NCI-H2196 treated with DMSO at 0.1 percent for 48 hours (cell line): ENCODE data around the gene LRRC7.
"Not testable (repeated sequence)": the region's sequence is repeated elsewhere in the genome, so short reads cannot be mapped to it uniquely, and the experiment has no call there.

ENCODE experiments used
- DNase-seq: peaks from one replicate; lab custom pipeline; 2025; ENCODE audit not compliant: unreplicated experiment; lab: John Stamatoyannopoulos, UW

The LRRC7 gene

DNA sequence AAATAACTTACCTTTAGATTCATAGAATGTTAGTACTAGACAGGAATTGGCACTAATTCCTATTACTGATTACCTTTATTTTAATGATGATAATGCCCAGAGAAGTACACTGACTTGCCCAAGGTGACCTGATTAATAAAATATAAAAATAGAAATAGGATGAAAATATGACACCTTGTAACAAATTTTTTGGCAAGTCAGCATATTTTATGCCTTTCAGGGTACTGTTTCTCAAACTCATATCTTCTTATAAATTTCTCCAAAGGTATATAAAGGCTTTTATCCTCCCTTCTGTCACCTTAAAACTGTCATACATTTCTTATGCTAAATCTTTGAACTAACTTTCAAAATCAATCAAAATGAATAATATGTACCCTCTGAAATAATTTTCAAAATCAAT lies 466.2 kb downstream of the LRRC7 start:
- no peak for DNase-seq

GRCh38 chr1:70034403-70034802 lies 466.7 kb downstream of the LRRC7 start:
- DNase-seq: peak; percentile 68

GRCh38 chr1:70038025-70038424 lies 470.3 kb downstream of the LRRC7 start:
- DNase-seq: no peak

DNA sequence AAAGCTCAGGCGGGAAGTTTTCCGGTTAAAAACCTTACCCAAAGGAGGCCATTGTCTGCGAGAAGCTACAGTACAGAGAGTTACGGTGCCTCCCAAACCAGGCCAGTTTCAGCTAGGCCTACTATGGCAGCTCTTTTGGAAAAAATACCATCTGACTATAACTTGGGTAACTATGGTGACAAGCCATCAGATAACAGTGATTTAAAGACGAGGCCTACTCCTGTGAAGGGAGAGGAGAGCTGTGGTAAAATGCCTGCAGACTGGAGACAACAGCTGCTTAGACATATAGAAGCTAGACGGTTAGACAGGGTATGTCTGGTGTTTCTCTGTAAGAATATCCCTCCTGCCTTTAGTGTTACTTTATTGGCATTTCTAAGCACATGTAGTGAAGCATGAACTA lies 471.8 kb downstream of the LRRC7 start:
- DNase-seq: no peak

DNA sequence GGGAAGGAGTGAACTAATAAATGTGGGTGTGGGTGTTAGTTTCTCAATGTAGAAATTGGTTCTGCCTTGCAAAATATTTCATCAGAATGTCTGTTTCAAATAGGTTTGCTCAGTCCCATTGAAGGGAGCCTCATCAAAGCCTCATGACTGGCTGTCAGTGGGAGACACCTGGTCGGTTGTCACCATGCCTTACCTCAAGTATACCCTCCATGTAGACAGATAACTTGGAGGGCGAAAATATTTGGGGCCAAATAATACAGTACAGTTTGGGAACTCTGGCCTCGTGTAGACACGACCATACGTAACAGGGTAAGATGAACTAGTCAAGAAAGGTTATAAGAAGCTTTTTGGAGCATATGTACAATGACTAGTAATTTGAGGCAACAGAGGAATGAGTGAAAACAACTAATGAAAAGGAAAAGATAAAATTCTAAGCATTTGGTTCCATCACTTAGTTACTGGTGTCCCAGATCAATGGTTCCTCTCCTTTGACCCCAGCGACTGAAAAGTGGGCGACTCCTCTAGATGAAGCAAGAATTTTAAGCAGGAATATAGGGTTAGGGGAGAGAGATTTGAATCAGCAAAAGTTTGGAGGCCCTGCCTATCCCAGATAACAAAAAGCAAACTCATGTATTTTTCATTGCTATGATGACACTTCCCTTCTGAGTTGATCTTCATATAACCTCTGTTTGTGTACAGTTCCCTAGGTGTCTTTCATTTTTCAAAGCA lies 473.8 kb downstream of the LRRC7 start:
- DNase-seq: no peak

GRCh38 chr1:70042090-70042731 lies 474.5 kb downstream of the LRRC7 start:
- DNase-seq: no peak

DNA sequence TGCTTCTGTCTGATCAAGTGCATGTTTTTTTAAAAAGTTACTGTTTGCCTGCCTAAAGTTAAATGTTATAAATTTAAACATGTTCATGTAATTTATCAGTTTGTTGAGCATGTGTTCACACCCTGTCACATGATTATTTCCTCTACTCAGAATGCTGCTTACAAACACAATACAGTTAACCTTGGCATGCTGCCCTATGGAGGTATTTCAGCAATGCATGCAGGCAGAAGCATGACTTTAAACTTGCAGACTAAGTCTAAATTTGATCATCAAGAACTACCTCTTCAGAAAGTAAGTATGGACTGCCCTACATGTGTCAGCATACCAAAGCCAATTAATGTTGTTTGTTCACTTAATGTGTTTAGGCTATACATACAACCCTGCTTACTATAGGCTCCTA lies 476.1 kb downstream of the LRRC7 start:
- DNase-seq: no peak

DNA sequence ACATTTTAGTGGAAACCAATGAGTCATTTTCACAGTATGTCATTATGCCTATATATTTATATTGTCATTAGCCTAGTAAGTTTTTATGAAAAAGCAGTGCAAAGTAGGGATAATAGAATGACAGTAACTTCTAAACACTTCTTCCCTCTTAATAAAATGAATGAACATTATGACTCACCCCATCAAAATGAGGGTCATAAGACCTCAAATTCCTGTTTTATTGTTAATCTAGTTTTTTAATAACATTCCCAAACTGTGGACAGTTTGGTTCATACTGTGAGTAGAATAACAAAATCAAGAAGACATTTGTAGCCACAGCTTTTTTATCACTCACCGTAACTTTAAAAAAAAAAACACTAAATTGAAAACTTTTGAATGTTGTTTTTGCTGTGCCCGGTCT lies 477.1 kb downstream of the LRRC7 start:
- no peak for DNase-seq

GRCh38 chr1:70045581-70045980 lies 477.9 kb downstream of the LRRC7 start:
- not testable (repeated sequence) for DNase-seq

DNA sequence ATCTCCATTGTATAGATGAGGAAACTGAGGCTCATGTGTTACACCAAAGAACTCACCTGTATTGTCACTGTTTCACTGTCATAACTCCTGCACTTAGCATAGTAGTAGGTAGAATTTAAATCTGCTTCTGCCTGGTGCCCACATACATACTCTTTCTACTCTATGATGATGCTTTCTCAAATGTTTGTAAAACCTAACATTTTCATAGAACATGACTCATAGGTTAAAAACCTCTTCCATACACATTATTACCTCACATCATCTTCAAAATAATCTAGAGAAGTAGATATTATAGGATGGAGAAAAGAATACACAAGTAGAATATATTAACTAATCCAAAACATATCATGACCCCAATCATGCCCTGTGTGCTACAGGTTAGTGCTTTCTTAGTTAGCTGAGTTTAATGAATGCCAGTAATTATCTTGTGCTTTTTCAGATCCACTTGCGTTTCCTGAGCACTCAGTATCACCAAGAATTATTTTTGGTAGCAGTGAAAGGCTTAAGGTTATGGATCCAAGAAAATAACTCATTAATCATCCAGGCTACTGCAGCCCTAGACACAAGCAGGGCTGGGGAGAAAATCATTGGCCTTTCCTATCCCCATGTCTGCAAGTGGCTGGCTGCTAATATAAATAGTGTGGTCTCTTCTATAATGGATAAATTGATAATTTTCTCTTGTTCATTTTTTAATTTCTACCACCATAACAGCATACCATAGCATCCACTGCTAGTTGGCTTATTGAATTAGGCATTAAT lies 480.8 kb downstream of the LRRC7 start:
- DNase-seq: no peak

DNA sequence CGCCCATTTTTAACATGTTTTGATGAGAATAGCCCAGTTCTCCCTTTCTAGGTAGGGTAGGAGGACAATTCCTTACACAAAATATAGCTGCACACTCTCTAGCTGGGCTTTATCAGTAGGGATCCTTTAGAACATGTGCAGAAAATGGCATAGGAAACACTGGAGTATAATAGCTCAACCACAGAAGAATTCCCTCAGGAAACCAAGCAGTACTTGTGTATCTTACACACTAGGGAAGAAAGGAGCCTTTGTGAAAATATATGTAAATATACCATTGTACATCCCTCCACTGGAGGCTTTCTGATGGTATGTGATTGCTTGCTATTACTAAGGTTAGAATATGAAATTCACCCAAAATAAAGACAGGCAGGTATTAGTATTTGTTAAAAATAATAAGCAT lies 484.2 kb downstream of the LRRC7 start:
- no peak for DNase-seq

GRCh38 chr1:70057500-70057899 lies 489.8 kb downstream of the LRRC7 start:
- no peak for DNase-seq

- no peak for DNase-seq
Observed at GRCh38 chr1:70061231-70061630, 493.5 kb downstream of the LRRC7 start.

DNA sequence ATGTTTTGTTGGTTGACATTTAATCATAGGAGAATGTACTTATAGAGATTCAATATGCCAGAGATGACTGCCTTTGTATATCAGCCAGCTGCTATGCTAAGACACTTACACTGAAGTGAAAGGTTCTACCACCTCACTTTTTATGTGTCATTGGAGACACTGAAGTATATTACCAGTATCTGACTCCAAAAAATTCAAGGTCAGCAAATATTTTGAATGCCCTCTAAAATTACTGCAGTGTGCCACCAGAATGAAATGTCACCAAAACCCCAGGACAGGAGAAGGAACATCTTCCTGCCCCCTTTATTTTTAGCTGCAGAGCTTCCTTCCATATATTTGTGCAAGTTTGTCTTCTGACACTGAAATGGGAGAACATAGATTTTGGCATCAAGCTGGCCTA lies 496.1 kb downstream of the LRRC7 start:
- DNase-seq: no peak

DNA sequence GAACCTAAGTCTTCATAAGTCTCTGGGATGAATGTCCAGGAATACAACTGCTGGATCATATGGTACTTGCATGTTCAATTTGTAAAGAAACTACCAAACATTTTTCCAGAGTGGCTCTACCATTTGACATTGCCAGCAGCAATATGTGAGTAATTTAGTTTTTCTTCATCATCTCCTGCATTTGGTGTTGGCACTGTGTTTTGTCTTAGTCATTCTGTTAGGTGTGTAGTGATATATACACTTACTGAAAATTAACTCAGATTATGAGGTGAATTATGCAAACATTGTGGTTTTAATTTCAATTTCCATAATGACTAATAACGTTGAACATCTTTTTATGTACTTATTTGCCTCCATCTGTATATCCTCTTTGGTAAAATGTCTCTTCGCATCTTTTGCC lies 499.0 kb downstream of the LRRC7 start:
- DNase-seq: no peak

DNA sequence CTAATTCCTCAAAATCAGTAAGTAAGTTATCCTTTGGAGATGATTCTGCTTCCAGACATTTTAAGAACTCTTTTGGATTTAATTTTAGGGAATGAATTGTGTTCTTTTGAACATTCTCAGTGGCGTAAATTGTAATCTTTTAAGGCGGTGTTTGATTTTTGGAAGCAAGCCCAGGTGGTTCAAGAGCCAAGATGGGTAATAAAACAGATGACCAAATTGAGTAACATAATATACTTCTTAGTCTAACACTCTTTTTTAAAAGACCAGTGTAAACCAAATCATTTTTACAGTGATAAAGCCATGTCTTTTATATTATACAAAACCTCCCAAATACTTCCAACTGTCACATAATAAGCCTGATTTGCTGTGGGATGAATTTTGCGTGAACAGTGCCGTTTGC lies 503.9 kb downstream of the LRRC7 start:
- DNase-seq: peak; percentile 8

DNA sequence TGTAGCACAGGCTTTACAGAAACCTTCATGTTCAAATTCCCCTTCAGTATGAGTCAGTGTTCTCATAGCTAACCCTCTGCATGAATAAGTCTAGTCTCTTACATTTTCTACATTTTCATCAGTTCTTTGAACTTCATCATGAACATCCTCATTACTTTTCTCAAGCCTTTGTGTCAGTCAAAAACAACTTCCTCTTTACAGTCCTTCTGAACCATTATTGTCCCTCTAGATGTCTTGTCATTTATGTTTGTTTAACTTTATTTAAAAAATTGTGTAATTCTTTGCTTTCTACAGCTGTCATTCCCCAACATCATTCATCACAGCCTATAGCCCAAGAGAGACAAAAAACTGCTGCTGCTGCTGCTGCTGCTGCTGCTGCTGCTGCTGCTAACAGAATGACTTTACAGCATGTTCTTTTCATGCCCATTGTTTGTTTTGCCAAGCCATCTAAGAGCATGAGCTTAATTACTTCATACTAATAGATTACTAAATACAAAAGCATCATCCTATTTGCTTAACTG lies 504.6 kb downstream of the LRRC7 start:
- no peak for DNase-seq

DNA sequence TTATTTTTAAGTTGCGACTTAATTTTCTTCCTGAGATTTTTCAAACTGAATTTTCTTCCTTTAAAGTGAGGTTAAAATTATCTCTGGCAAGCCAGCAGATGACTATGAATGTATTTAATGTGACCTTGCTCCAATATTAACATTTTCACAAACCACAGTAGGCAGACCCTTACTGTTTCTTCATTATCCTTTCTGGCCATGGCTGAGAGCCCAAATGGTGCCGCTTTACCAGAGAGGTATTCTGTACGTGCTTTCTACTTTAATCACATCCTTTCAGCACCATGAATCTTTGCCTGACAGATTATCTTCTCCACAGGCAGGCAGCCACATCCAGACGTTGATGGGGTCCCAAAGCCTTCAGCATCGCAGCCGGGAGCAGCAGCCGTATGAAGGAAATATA lies 508.0 kb downstream of the LRRC7 start:
- DNase-seq: no peak

DNA sequence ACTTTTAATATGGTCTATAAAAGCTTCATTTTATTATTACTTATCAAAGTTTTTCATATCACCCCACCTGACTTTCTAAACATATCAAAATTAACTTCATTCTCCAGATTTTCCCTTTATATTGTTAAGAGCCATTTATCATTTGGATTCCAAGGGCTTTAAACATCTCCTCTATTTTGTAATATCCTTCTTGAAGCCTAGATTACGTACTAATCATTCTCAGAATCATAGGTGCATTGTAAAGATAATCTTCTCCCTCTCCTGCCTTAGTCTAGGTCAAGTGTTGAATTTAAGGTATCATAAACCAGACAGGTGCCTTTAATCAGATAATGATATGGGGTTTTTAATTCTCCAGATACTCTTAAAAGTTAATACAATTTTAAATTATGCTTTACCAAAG lies 509.3 kb downstream of the LRRC7 start:
- no peak for DNase-seq

DNA sequence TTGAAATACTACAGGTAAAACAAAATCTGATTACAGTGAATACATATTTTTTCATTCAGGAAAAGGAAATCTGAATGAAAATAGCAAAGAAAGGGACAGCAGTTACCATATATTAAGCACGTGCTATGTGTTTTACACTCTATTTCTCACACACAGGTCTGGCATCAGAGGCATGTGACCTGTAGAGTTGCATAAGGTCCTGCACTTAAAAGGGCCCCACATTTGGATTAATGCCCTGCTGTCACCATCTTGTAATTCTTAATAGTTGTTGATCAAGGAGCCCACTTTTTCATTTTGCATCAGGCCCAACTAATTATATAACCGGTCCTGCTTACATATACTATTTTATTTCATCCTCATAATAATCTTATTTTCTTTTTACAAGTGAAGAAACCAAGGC lies 511.8 kb downstream of the LRRC7 start:
- DNase-seq: no peak

GRCh38 chr1:70083519-70083918 lies 515.8 kb downstream of the LRRC7 start:
- DNase-seq: no peak

DNA sequence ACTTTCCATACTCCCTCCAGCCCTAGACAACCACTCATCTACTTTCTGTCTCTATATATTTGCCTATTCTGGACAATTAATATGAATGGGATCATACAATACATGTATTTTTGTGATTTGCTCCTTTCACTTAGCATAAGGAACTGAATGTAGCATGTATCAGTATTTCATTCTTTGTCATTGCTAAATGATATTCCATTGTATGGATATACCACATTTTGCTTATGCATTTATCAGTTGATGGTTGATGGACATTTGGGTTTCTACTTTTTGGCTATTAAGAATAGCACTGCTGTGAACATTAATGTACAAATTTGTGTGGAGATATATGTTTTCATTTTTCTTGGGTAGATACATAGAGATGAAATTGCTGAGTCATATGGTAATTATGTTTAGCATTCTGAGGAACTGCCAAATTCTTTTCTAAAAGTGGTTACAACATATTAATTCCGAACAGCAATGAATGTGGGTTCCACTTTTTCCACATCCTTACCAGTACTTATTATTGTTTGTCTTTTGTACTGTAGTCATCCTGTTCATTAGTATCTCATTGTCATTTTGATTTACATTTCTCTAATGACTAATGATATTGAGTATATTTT lies 516.7 kb downstream of the LRRC7 start:
- no peak for DNase-seq
